Endothelial cell (in vitro differentiated cells): ENCODE measurements around the gene PGK1. TPM values are rescaled to one million over a fixed set of nuclear protein-coding genes. Genes with fewer than 3 reads are reported as not detected.
"Not testable (repeated sequence)": the region's sequence is repeated elsewhere in the genome, so short reads cannot be mapped to it uniquely, and the experiment has no call there.

Source experiments
- DNase-seq: peaks from one replicate; pipeline ENCODE4 v3.0.0; 2021; ENCODE audit warnings: low spot score
- H3K27ac Mint-ChIP-seq: one replicate; pipeline ENCODE4 v1.8.0; 2021; ENCODE audit warnings: mixed read lengths, inconsistent platforms; ENCODE audit not compliant: unreplicated experiment
- H3K27me3 Mint-ChIP-seq: one replicate; pipeline ENCODE4 v1.8.0; 2021; ENCODE audit warnings: mild to moderate bottlenecking, moderate library complexity, mixed read lengths, inconsistent platforms; ENCODE audit not compliant: unreplicated experiment
- H3K36me3 Mint-ChIP-seq: one replicate; pipeline ENCODE4 v1.8.0; 2021; ENCODE audit warnings: mild to moderate bottlenecking, low read depth, mixed read lengths, inconsistent platforms; ENCODE audit not compliant: unreplicated experiment
- H3K4me1 Mint-ChIP-seq: one replicate; pipeline ENCODE4 v1.8.0; 2021; ENCODE audit warnings: mild to moderate bottlenecking, mixed read lengths, inconsistent platforms; ENCODE audit not compliant: unreplicated experiment
- H3K4me3 Mint-ChIP-seq: one replicate; pipeline ENCODE4 v1.8.0; 2021; ENCODE audit warnings: mild to moderate bottlenecking, mixed read lengths, inconsistent platforms; ENCODE audit not compliant: unreplicated experiment
- H3K9me3 Mint-ChIP-seq: one replicate; pipeline ENCODE4 v1.8.0; 2021; ENCODE audit warnings: mixed read lengths, inconsistent platforms; ENCODE audit not compliant: unreplicated experiment
- CTCF ChIP-seq: fragments of 200-600 bp; sonication (generic); IDR thresholded peaks from one replicate; pipeline ENCODE4 v1.5.0; 2021; ENCODE audit warnings: antibody characterized with exemption; ENCODE audit not compliant: unreplicated experiment
- total RNA-seq: library from RNA; stranded (reverse); fragmentation: NEBNext Ultra II Directional; extraction: Animal tissue kit (Norgen Biotek cat#: 25700); gene quantifications from one replicate; pipeline ENCODE4 v1.2.1, GENCODE V29; 2021; ENCODE audit not compliant: unreplicated experiment

The PGK1 gene
- total RNA-seq, 1 donor from 2014 or later: 380 TPM

- Mint-ChIP-seq H3K27ac (no peak overlapping the region), H3K36me3 (peaks cover 3% of the 10 kb centered on the region), H3K4me3 (no peak overlapping the region), H3K9me3 (no peaks in the 10 kb centered on the region), H3K4me1 (no peaks in the 10 kb centered on the region), H3K27me3 (peaks cover 2% of the 10 kb centered on the region)
- no peak for DNase-seq
- no peak for TF ChIP-seq CTCF
Measured at GRCh38 chrX:78071331-78071730, 32.7 kb upstream of the PGK1 start.

GRCh38 chrX:78073147-78074077 is 30.6 kb upstream of the PGK1 start:
- not testable (repeated sequence) for H3K36me3 Mint-ChIP-seq, DNase-seq, H3K4me1 Mint-ChIP-seq, H3K27ac Mint-ChIP-seq, H3K9me3 Mint-ChIP-seq, H3K27me3 Mint-ChIP-seq, H3K4me3 Mint-ChIP-seq

GRCh38 chrX:78074088-78074487 is 30.0 kb upstream of the PGK1 start:
- peaks cover under 1% of the 10 kb centered on the region for H3K36me3 Mint-ChIP-seq
- H3K4me3 Mint-ChIP-seq: no peak overlapping the region
- H3K4me1 Mint-ChIP-seq: no peaks in the 10 kb centered on the region
- H3K27me3 Mint-ChIP-seq: peaks cover 2% of the 10 kb centered on the region
- no peaks in the 10 kb centered on the region for H3K9me3 Mint-ChIP-seq
- H3K27ac Mint-ChIP-seq: no peak overlapping the region
- no peak for DNase-seq
- no peak for TF ChIP-seq CTCF

- H3K27ac Mint-ChIP-seq: no peak overlapping the region
- H3K4me3 Mint-ChIP-seq: no peak overlapping the region
- no peak for TF ChIP-seq CTCF
- peaks cover 2% of the 10 kb centered on the region for H3K27me3 Mint-ChIP-seq
- DNase-seq: no peak
- no peaks in the 10 kb centered on the region for H3K4me1 Mint-ChIP-seq
- H3K9me3 Mint-ChIP-seq: no peaks in the 10 kb centered on the region
- H3K36me3 Mint-ChIP-seq: no peaks in the 10 kb centered on the region
Measured at GRCh38 chrX:78075787-78076389, 28.2 kb upstream of the PGK1 start.

GRCh38 chrX:78081413-78081812 is 22.6 kb upstream of the PGK1 start:
- DNase-seq, H3K36me3 Mint-ChIP-seq, H3K4me3 Mint-ChIP-seq, H3K27ac Mint-ChIP-seq, H3K9me3 Mint-ChIP-seq, H3K4me1 Mint-ChIP-seq, H3K27me3 Mint-ChIP-seq: not testable (repeated sequence)

GRCh38 chrX:78092296-78092695 is 11.8 kb upstream of the PGK1 start:
- Mint-ChIP-seq H3K4me3 (no peak overlapping the region), H3K27me3 (peaks cover 4% of the 10 kb centered on the region), H3K9me3 (no peaks in the 10 kb centered on the region), H3K27ac (no peak overlapping the region), H3K4me1 (peaks cover 4% of the 10 kb centered on the region), H3K36me3 (no peaks in the 10 kb centered on the region)
- peak; percentile 40 for DNase-seq
- TF ChIP-seq CTCF: no peak
